Keratinocyte (primary cell): ENCODE data around the gene MBTPS1. TPM values are rescaled to one million over a fixed set of nuclear protein-coding genes. Genes with fewer than 3 reads are reported as not detected.

ENCODE experiments used
- DNase-seq: peaks from one replicate; pipeline ENCODE4 v3.0.0-alpha.2; 2011; ENCODE audit warnings: low read depth, missing footprints, low spot score
- FAIRE-seq: peaks from 2 replicates; lab custom pipeline; 2011; peaks lifted over from hg19 to GRCh38; lab: Jason Lieb, UNC
- H2AFZ ChIP-seq: 2 replicates; pipeline ENCODE4 v1.6.0; 2012; ENCODE audit warnings: low read length, control low read depth, inconsistent platforms; ENCODE audit not compliant: control insufficient read depth
- H3K27ac ChIP-seq: 2 replicates; pipeline ENCODE4 v1.5.1; 2011; ENCODE audit warnings: low read length; ENCODE audit not compliant: control insufficient read depth, insufficient read depth
- H3K27me3 ChIP-seq: 3 replicates; pipeline ENCODE4 v1.6.0; 2011; ENCODE audit warnings: low read length; ENCODE audit not compliant: control insufficient read depth, insufficient read depth; ENCODE audit errors: extremely low read depth
- H3K36me3 ChIP-seq, 2 experiments: 2 replicates in 1 of 2; 3 replicates in 1 of 2; pipeline ENCODE4 v1.5.1; 2011; ENCODE audit warnings: low read length in 2 of 2, mild to moderate bottlenecking in 1 of 2; ENCODE audit not compliant: control insufficient read depth in 2 of 2, insufficient read depth in 2 of 2; ENCODE audit errors: extremely low read depth in 1 of 2
- H3K4me1 ChIP-seq: 3 replicates; pipeline ENCODE4 v1.5.1; 2011; ENCODE audit warnings: low read length; ENCODE audit not compliant: control insufficient read depth, insufficient read depth; ENCODE audit errors: extremely low read depth
- H3K4me2 ChIP-seq: 3 replicates; pipeline ENCODE4 v1.6.0; 2011; ENCODE audit warnings: low read depth, low read length; ENCODE audit not compliant: control insufficient read depth, insufficient read depth; ENCODE audit errors: extremely low read depth
- H3K4me3 ChIP-seq, 3 experiments: fragments of 200-600 bp in 1 of 3; sonication (generic) in 1 of 3; 2 replicates in 2 of 3; 3 replicates in 1 of 3; pipeline ENCODE4 v1.5.1; 2011 to 2016; ENCODE audit warnings: low read length in 3 of 3, mild to moderate bottlenecking in 3 of 3, control low read depth in 2 of 3, inconsistent platforms in 1 of 3, low read depth in 1 of 3, mixed read lengths in 1 of 3, mixed run types in 1 of 3, moderate library complexity in 1 of 3; ENCODE audit not compliant: control insufficient read depth in 2 of 3, insufficient read depth in 2 of 3; ENCODE audit errors: extremely low read depth in 1 of 3
- H3K79me2 ChIP-seq: 2 replicates; pipeline ENCODE4 v1.6.0; 2012; ENCODE audit warnings: low read length; ENCODE audit not compliant: control insufficient read depth, insufficient read depth
- H3K9ac ChIP-seq: 3 replicates; pipeline ENCODE4 v1.6.0; 2011; ENCODE audit warnings: low read length; ENCODE audit not compliant: control insufficient read depth, insufficient read depth; ENCODE audit errors: extremely low read depth
- H3K9me1 ChIP-seq: 3 replicates; pipeline ENCODE4 v1.6.0; 2011; ENCODE audit warnings: low read length; ENCODE audit not compliant: control insufficient read depth, insufficient read depth; ENCODE audit errors: extremely low read depth
- H3K9me3 ChIP-seq: 2 replicates; pipeline ENCODE4 v1.5.1; 2012; ENCODE audit warnings: low read depth, low read length; ENCODE audit not compliant: control insufficient read depth
- H4K20me1 ChIP-seq: 3 replicates; pipeline ENCODE4 v1.6.0; 2011; ENCODE audit warnings: low read length; ENCODE audit not compliant: control insufficient read depth, insufficient read depth; ENCODE audit errors: extremely low read depth
- CTCF ChIP-seq, 3 experiments: IDR thresholded peaks in 1 of 3; conservative IDR thresholded peaks in 1 of 3; optimal IDR thresholded peaks in 1 of 3; 2 replicates in 2 of 3; 3 replicates in 1 of 3; pipeline versions ENCODE3 to v1.5.1; 2011; ENCODE audit warnings: low read length in 3 of 3, mild to moderate bottlenecking in 3 of 3, moderate library complexity in 2 of 3, control low read depth in 1 of 3, inconsistent platforms in 1 of 3; ENCODE audit not compliant: insufficient read depth in 2 of 3; ENCODE audit errors: extremely low read depth in 1 of 3
- EZH2 ChIP-seq: IDR thresholded peaks from one replicate; pipeline ENCODE4 v1.6.1; 2012; ENCODE audit warnings: inconsistent platforms, mild to moderate bottlenecking, low read length, moderate library complexity
- dilution Hi-C: fragments of 300-500 bp; cut with MboI; formaldehyde crosslinking; loops from one replicate; pipeline ENCODE4 v1.7.0; 2020; ENCODE audit warnings: low sequenced_read_pairs; ENCODE audit not compliant: extremely low pct_ligation_motif_present
- polyA plus RNA-seq, 5 experiments: library from polyadenylated mRNA; depleted of rRNA in 3 of 5; stranded (reverse) in 3 of 5; stranded (forward) in 1 of 5; unstranded in 1 of 5; fragments of >200 nt; gene quantifications; 1 replicate in 1 of 5; 2 replicates in 3 of 5; 3 replicates in 1 of 5; pipeline versions ENCODE4 v1.2.1 to v1.2.3, GENCODE V29; 2011 to 2012; ENCODE audit warnings: missing spikeins in 2 of 5, low read depth in 1 of 5, low replicate concordance in 1 of 5

MBTPS1 gene
- polyA plus RNA-seq, 1 donor (not counting 4 experiments of a cell fraction or from before 2014, with no cell fraction given), result 56.0 TPM

- no peak for FAIRE-seq
Observed at GRCh38 chr16:84055366-84055765, 61.4 kb downstream of the MBTPS1 start.

DNA sequence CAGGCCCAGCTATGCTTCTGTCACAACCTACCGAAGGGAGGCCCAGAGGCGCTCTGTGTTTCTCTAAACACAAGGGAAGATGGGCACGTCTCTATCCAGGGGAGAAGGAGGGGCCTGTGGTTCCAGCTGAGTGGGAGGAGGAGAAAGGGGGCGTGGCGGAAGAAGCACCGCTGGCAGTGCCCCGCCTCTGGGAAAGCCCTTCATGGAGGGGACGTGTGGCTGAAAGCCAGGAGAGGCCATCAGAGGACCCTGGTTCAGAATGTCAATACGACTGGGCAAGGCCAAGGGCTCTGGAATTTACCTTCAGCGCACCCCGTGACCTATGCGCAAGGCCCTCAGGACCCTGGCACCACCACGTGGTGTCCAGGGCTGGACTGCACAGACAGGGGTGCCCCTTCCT is 61.8 kb downstream of the MBTPS1 start:
- no peak for FAIRE-seq
- H3K9me1 ChIP-seq, result no peaks in the 10 kb centered on the region
- no peaks in the 10 kb centered on the region for H3K9me3 ChIP-seq
- dilution Hi-C loops, result no loop called here
- TF ChIP-seq CTCF (optimal IDR thresholded peaks at IDR 0.05 in 1 of 3, IDR thresholded peaks at IDR 0.05 in 1 of 3, conservative IDR thresholded peaks at IDR 0.05 in 1 of 3; ENCODE audit: extremely low read depth in 1 of 3, insufficient read depth in 2 of 3, low read length in 3 of 3) (no peak), EZH2 (no peak)
- no peaks in the 10 kb centered on the region for H3K4me1 ChIP-seq
- H3K27me3 ChIP-seq, result no peaks in the 10 kb centered on the region
- no peak overlapping the region for H2AFZ ChIP-seq
- peaks cover 36 to 50% of the 10 kb centered on the region in 2 experiments for H3K36me3 ChIP-seq
- H3K79me2 ChIP-seq, result no peaks in the 10 kb centered on the region
- no peaks in the 10 kb centered on the region for H4K20me1 ChIP-seq
- H3K27ac ChIP-seq, result no peak overlapping the region
- no peak overlapping the region for H3K4me2 ChIP-seq
- no peak for DNase-seq
- H3K4me3 ChIP-seq, result no peak overlapping the region
- H3K9ac ChIP-seq, result no peak overlapping the region

More at GRCh38 chr16:84055366-84055765, 61.4 kb downstream of the MBTPS1 start:
- no peaks in the 10 kb centered on the region for H3K27me3 ChIP-seq
- DNase-seq, result no peak
- no peaks in the 10 kb centered on the region for H4K20me1 ChIP-seq
- peaks cover 38 to 54% of the 10 kb centered on the region in 2 experiments for H3K36me3 ChIP-seq
- no peak overlapping the region for H2AFZ ChIP-seq
- no peak overlapping the region for H3K4me3 ChIP-seq
- H3K79me2 ChIP-seq, result no peaks in the 10 kb centered on the region
- no peaks in the 10 kb centered on the region for H3K9me3 ChIP-seq
- TF ChIP-seq EZH2 (no peak), CTCF (optimal IDR thresholded peaks at IDR 0.05 in 1 of 3, IDR thresholded peaks at IDR 0.05 in 1 of 3, conservative IDR thresholded peaks at IDR 0.05 in 1 of 3; ENCODE audit: extremely low read depth in 1 of 3, insufficient read depth in 2 of 3, low read length in 3 of 3) (no peak)
- dilution Hi-C loops, result no loop called here
- no peaks in the 10 kb centered on the region for H3K9me1 ChIP-seq
- H3K4me1 ChIP-seq, result no peaks in the 10 kb centered on the region
- no peak overlapping the region for H3K4me2 ChIP-seq
- no peak overlapping the region for H3K27ac ChIP-seq
- H3K9ac ChIP-seq, result no peak overlapping the region
